ENCODE data around the gene CYBC1. TPM values are rescaled to one million over a fixed set of nuclear protein-coding genes. Genes with fewer than 3 reads are reported as not detected.

The CYBC1 gene
- total and polyA plus RNA-seq, 2 donors (not counting 1 experiment from before 2014, with no cell fraction given), result 328 to 569 TPM

GRCh38 chr17:82415336-82415735 is 35.2 kb downstream of the CYBC1 start:
- Histone ChIP-seq H3K9me3 (ENCODE audit: control extremely low read depth in 1 of 3, control insufficient read depth in 2 of 3, insufficient read depth in 1 of 3, low read length in 2 of 3) (no peaks in the 10 kb centered on the region), H3K79me2 (ENCODE audit: control insufficient read depth, insufficient read depth, low read length) (peaks cover 52% of the 10 kb centered on the region), H3K36me3 (replicated peaks in 1 of 2; ENCODE audit: control extremely low read depth in 1 of 2, control insufficient read depth in 1 of 2, extremely low read depth in 1 of 2, insufficient read depth in 2 of 2, low read length in 1 of 2) (peaks cover 0 to 16% of the 10 kb centered on the region in 2 experiments), H3K4me1 (ENCODE audit: control insufficient read depth in 2 of 2, insufficient read depth in 2 of 2, low read length in 2 of 2) (peaks cover 18 to 27% of the 10 kb centered on the region in 2 donors), H2AFZ (ENCODE audit: insufficient read depth, low read depth, low read length, poor library complexity, severe bottlenecking) (no peak overlapping the region), H3K4me2 (replicated peaks; ENCODE audit: low read depth, low read length, poor library complexity, severe bottlenecking) (no peak overlapping the region), H3K27me3 (replicated peaks in 1 of 4; ENCODE audit: control extremely low read depth in 1 of 4, control insufficient read depth in 3 of 4, insufficient read depth in 4 of 4, low read length in 3 of 4) (no peaks in the 10 kb centered on the region), H3K4me3 (ENCODE audit: control extremely low read depth in 1 of 5, extremely low read depth in 1 of 5, insufficient read depth in 1 of 5, low read depth in 2 of 5, low read length in 4 of 5) (no peak overlapping the region), H3K9ac (ENCODE audit: low read length) (no peak overlapping the region), H4K20me1 (ENCODE audit: control insufficient read depth, insufficient read depth, low read length, poor library complexity, severe bottlenecking) (peaks cover 57% of the 10 kb centered on the region), H3K27ac (ENCODE audit: low read length in 2 of 2) (no peak overlapping the region)
- ChIA-PET CTCF (interaction anchor here (0.8 to 1.6 kb wide), 2 partner anchors 63 to 65 kb away, joined by 5 read pairs; no protein-coding TSS in a partner anchor), POLR2A (no interaction called here)
- intact Hi-C loops (cut with micrococcal nuclease), result loop anchor here (2.0 to 10.0 kb wide), 4 partner anchors 63 to 211 kb away; no protein-coding TSS in a partner anchor
- H3K9me3 Mint-ChIP-seq (ENCODE audit: insufficient read depth), result no peaks in the 10 kb centered on the region
- ATAC-seq (ENCODE audit: low read depth) (no peak), DNase-seq (no peak)
- H3K27ac Mint-ChIP-seq, result no peak overlapping the region
- no peaks in the 10 kb centered on the region for H3K27me3 Mint-ChIP-seq
- no peak for TF ChIP-seq EZH2 (IDR thresholded peaks at IDR 0.05; ENCODE audit: borderline replicate concordance, insufficient read depth, low read depth, low read length, poor library complexity, severe bottlenecking)
- no peak for TF ChIP-seq CTCF (IDR thresholded peaks at IDR 0.05)
- WGBS (ENCODE audit: insufficient coverage), result 97% methylated on average over 26 of the region's 26 CpGs
- H3K4me3 Mint-ChIP-seq, result no peak overlapping the region
- H3K4me1 Mint-ChIP-seq, result peaks cover 26% of the 10 kb centered on the region

GRCh38 chr17:82414548-82415281 is 35.8 kb downstream of the CYBC1 start:
- Histone ChIP-seq H3K9ac (ENCODE audit: low read length) (no peak overlapping the region), H3K4me3 (ENCODE audit: control extremely low read depth in 1 of 5, extremely low read depth in 1 of 5, insufficient read depth in 1 of 5, low read depth in 2 of 5, low read length in 4 of 5) (no peak overlapping the region), H3K36me3 (replicated peaks in 1 of 2; ENCODE audit: control extremely low read depth in 1 of 2, control insufficient read depth in 1 of 2, extremely low read depth in 1 of 2, insufficient read depth in 2 of 2, low read length in 1 of 2) (peaks cover 0 to 18% of the 10 kb centered on the region in 2 experiments), H4K20me1 (ENCODE audit: control insufficient read depth, insufficient read depth, low read length, poor library complexity, severe bottlenecking) (peaks cover 61% of the 10 kb centered on the region), H3K4me1 (ENCODE audit: control insufficient read depth in 2 of 2, insufficient read depth in 2 of 2, low read length in 2 of 2) (peaks cover 14 to 25% of the 10 kb centered on the region in 2 donors), H3K27me3 (replicated peaks in 1 of 4; ENCODE audit: control extremely low read depth in 1 of 4, control insufficient read depth in 3 of 4, insufficient read depth in 4 of 4, low read length in 3 of 4) (no peaks in the 10 kb centered on the region), H3K79me2 (ENCODE audit: control insufficient read depth, insufficient read depth, low read length) (peaks cover 54% of the 10 kb centered on the region), H2AFZ (ENCODE audit: insufficient read depth, low read depth, low read length, poor library complexity, severe bottlenecking) (no peak overlapping the region), H3K27ac (ENCODE audit: low read length in 2 of 2) (no peak overlapping the region), H3K9me3 (ENCODE audit: control extremely low read depth in 1 of 3, control insufficient read depth in 2 of 3, insufficient read depth in 1 of 3, low read length in 2 of 3) (no peaks in the 10 kb centered on the region), H3K4me2 (replicated peaks; ENCODE audit: low read depth, low read length, poor library complexity, severe bottlenecking) (peak overlapping the region; percentile 48)
- intact Hi-C loops (cut with micrococcal nuclease), result loop anchor here (1.0 to 10.0 kb wide), 6 partner anchors 36 to 210 kb away; partner anchors contain the start of genes CYBC1 and NARF
- CTCF ChIA-PET, result interaction anchor here (0.8 to 1.6 kb wide), 3 partner anchors 62 to 139 kb away, joined by 3 to 5 read pairs (median 5); no protein-coding TSS in a partner anchor
- WGBS (ENCODE audit: insufficient coverage), result 35% methylated on average over 36 of the region's 38 CpGs
- peak; percentile 78 for DNase-seq
- POLR2A ChIA-PET, result interaction anchor here (0.6 kb wide), 1 partner anchor 62 kb away, joined by 5 read pairs; no protein-coding TSS in a partner anchor
- Mint-ChIP-seq H3K4me1 (peaks cover 22% of the 10 kb centered on the region), H3K4me3 (no peak overlapping the region), H3K27me3 (no peaks in the 10 kb centered on the region), H3K9me3 (ENCODE audit: insufficient read depth) (no peaks in the 10 kb centered on the region), H3K27ac (no peak overlapping the region)
- no peak for ATAC-seq (ENCODE audit: low read depth)
- TF ChIP-seq CTCF (IDR thresholded peaks at IDR 0.05) (peak; percentile 71), EZH2 (IDR thresholded peaks at IDR 0.05; ENCODE audit: borderline replicate concordance, insufficient read depth, low read depth, low read length, poor library complexity, severe bottlenecking) (no peak)

Data from B cell (primary cell).